Effector memory CD4-positive, alpha-beta T cell (primary cell): ENCODE results near the gene SLC13A1.
"Not testable (repeated sequence)": the region's sequence is repeated elsewhere in the genome, so short reads cannot be mapped to it uniquely, and the experiment has no call there.

Experiments used
- DNase-seq, 3 donors: peaks; one replicate each; pipeline ENCODE4 v3.0.0-alpha.2; 2020
- H3K27ac ChIP-seq: 2 replicates; pipeline ENCODE4 v1.7.0; 2013; ENCODE audit warnings: mild to moderate bottlenecking, low read length, moderate library complexity; ENCODE audit not compliant: insufficient read depth, poor library complexity, severe bottlenecking
- H3K27me3 ChIP-seq: replicated peaks from 2 replicates; pipeline ENCODE4 v1.7.0; 2013; ENCODE audit warnings: mild to moderate bottlenecking, low read length; ENCODE audit not compliant: insufficient read depth, control insufficient read depth, poor library complexity, severe bottlenecking
- H3K36me3 ChIP-seq: 2 replicates; pipeline ENCODE4 v1.7.0; 2013; ENCODE audit warnings: mild to moderate bottlenecking, low read length, moderate library complexity; ENCODE audit not compliant: control insufficient read depth, insufficient read depth
- H3K4me1 ChIP-seq: 2 replicates; pipeline ENCODE4 v1.7.0; 2013; ENCODE audit warnings: low read length, mild to moderate bottlenecking; ENCODE audit not compliant: control insufficient read depth, insufficient read depth, poor library complexity, severe bottlenecking
- H3K4me3 ChIP-seq: 2 replicates; pipeline ENCODE4 v1.7.0; 2013; ENCODE audit warnings: low read length, low read depth, mild to moderate bottlenecking; ENCODE audit not compliant: insufficient read depth, poor library complexity, severe bottlenecking
- H3K9me3 ChIP-seq: 2 replicates; pipeline ENCODE4 v1.7.0; 2013; ENCODE audit warnings: mild to moderate bottlenecking, low read length, moderate library complexity; ENCODE audit not compliant: control insufficient read depth
- total RNA-seq, 3 donors: gene quantifications; one replicate each; lab custom pipeline; 2026; lab: John Stamatoyannopoulos, UW

The SLC13A1 gene
- total RNA-seq = 0 reads per million in 3 donors

DNA sequence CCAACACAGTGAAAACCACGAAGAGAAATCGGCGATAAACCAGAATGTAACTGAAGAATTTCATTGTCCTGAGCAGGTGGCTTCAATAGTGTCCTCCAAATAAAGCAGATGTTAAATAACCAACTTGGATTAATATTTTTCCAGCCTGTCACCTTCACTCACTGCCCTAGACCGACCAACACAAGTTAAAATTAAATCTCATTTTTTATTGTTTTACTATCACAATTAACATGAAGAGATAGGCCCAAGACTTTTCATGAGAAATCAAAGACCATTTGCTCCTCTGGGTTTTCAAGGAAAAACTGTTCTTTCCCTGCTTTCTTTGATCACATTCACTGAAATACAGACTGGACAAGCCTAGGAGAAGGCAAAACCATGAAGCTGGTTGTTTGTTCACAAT is at the start of gene SLC13A1:
Gene SLC13A1 (minus strand): TSS at position 87 of the 400 bp plus-strand sequence. CDS start 23 bp downstream, at position 64.
- H3K9me3 ChIP-seq = no peaks in the 10 kb centered on the region
- H3K36me3 ChIP-seq = no peaks in the 10 kb centered on the region
- H3K27ac ChIP-seq = no peak within 1 kb of the TSS
- H3K4me3 ChIP-seq = no peak within 1 kb of the TSS
- H3K27me3 ChIP-seq = no peaks in the 10 kb centered on the region
- H3K4me1 ChIP-seq = no peaks in the 10 kb centered on the region
- no peak for DNase-seq

GRCh38 chr7:123244768-123245167 is 45.0 kb upstream of the SLC13A1 start:
- DNase-seq = no peak
- no peaks in the 10 kb centered on the region for H3K9me3 ChIP-seq

DNA sequence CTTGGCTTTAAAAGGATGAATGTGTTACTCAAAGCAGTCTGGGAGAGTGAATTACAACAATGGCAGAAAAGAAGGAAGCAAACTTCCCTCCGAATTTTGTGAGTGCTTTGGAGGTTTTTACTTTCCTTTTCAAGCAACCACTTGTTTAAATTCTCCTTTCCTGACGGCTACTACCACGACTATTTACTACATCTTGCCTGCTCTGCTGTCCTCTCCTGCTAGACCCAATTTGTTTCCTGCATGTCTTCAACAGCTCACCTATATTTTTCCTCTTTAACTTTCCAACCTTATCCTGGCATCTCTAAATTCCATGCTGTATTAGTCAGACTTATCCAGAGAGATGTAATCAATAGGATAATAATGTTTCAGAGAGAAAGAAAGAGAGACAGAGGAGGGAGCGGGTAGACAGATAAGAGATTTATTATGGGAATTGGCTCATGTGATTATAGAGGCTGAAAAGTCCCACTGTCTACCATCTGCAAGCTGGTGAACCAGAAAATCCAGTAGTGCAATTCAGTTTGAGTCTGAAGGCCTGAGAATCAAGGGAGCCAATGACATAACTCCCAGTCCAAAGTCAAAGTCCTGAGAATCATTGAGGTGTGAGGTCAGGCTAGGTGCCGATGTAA is 42.8 kb upstream of the SLC13A1 start:
- no peaks in the 10 kb centered on the region for H3K4me1 ChIP-seq
- H3K27me3 ChIP-seq = no peaks in the 10 kb centered on the region
- no peak for DNase-seq
- H3K4me3 ChIP-seq = no peak overlapping the region
- no peak overlapping the region for H3K27ac ChIP-seq
- no peaks in the 10 kb centered on the region for H3K9me3 ChIP-seq
- H3K36me3 ChIP-seq = no peaks in the 10 kb centered on the region

More at GRCh38 chr7:123244768-123245167, 45.0 kb upstream of the SLC13A1 start:
- no peaks in the 10 kb centered on the region for H3K4me1 ChIP-seq
- H3K27me3 ChIP-seq = no peaks in the 10 kb centered on the region
- H3K4me3 ChIP-seq = no peak overlapping the region
- H3K36me3 ChIP-seq = no peaks in the 10 kb centered on the region
- no peak overlapping the region for H3K27ac ChIP-seq

DNA sequence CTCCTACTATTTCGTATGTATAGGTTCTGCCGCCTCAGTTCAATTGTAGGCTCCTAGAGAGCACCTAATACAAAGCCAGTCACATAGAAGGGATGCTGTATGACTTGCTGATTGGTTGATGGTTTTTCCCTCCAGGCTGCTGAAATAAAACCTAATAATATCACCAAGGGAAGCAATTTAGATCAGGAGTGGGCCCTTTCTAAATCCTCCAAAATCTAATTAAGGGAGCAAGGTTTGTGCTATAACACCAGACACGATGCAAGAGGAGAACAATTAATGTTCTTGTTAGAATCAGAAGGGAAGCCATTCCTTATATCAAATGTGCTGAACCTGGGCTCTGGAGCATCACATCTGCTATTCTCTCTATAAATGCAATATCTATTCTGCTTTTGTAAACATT is 42.0 kb upstream of the SLC13A1 start:
- DNase-seq = no peak
- H3K4me3 ChIP-seq = no peak overlapping the region

DNA sequence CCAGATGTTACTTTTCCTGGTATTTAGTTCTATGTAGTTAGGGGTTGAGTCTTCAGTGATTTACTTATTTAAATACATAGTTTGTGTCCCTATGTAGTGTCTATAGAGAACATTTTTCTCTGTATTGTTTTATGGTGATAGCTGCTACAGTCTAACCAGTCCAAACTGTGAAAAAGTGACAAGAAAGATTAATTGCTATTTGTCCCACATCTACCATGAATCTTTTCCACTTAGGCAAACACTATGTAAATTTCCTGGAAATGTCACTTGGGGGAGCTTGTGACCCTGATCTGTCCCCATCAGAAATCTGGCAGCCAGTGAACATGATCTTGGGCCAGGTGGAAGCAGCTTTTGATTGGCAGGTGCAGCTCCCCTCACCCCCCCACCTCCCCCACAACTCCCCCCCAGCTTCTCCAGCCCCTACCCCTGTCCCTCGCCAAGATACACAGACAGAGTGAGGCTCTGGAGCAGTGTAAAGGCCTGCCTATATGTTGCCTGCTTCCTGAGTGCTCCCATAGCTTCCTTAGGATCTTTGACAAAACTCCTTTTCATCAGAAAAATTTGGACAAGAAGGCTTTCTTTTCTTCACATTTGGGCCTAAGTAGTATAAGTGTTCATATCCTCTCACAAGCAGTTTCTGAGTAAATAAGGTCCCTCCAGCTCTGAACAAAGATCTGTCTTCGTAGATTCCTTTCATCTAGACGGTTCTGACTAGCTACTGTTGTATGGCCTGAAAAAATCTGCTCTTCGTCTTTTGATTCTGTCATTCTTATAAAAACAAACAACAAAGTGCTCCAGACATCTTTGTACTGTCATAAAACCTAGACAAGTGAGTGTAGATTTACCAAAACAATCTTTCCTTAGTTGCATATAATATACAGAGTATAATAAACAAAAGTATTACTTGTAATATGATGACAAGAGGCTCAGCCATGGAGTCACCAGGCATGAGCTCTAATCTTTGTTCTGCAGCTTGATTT is 31.5 kb upstream of the SLC13A1 start:
- DNase-seq = no peak
- H3K9me3 ChIP-seq = no peaks in the 10 kb centered on the region
- H3K36me3 ChIP-seq = no peaks in the 10 kb centered on the region
- H3K4me1 ChIP-seq = no peaks in the 10 kb centered on the region
- H3K27ac ChIP-seq = no peak overlapping the region
- H3K4me3 ChIP-seq = no peak overlapping the region
- H3K27me3 ChIP-seq = no peaks in the 10 kb centered on the region

More for the DNA sequence above, 42.0 kb upstream of the SLC13A1 start:
- no peaks in the 10 kb centered on the region for H3K27me3 ChIP-seq
- no peak overlapping the region for H3K27ac ChIP-seq
- no peaks in the 10 kb centered on the region for H3K4me1 ChIP-seq
- no peaks in the 10 kb centered on the region for H3K36me3 ChIP-seq
- H3K9me3 ChIP-seq = no peaks in the 10 kb centered on the region

DNA sequence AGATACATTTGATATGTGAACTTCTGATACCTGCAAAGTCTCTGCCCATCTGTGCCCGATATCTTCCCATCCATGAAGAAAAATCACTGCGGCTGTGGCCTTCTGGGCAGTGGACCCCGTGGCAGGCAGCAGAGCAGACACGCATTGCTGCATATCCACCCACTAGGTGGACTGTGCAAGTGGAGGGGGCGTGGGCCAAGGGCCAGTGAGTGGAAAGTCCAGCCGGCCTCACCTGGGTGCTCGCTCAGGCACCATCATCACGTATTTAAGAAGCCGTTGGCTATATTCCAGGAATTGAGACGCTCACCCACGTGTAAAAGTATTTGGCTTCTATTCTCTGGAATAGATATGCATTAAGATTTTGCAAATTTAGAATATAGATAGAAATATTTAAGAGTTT is 30.8 kb upstream of the SLC13A1 start:
- Histone ChIP-seq H3K4me3 (no peak overlapping the region), H3K27me3 (no peaks in the 10 kb centered on the region), H3K4me1 (no peaks in the 10 kb centered on the region), H3K9me3 (no peaks in the 10 kb centered on the region), H3K27ac (no peak overlapping the region), H3K36me3 (no peaks in the 10 kb centered on the region)
- DNase-seq = no peak

DNA sequence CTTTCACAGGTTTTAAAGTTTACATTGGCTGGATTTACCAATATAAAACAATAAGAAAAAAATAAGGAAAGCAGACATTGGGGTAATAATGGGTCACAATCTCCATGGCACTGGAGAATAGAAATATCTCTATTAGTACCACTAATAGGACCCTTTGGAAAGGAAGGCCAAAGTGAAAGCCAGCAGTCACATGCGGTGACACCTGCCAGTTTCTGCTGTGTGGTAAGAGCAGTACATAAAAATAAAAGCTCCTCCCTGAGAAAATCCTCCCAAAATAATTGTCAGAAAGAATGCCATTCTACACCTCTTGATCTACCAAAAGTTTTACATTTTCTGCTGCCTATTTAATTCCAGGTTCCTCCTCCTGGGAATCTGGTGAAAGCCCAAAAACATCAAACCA is 30.4 kb upstream of the SLC13A1 start:
- no peaks in the 10 kb centered on the region for H3K4me1 ChIP-seq
- no peaks in the 10 kb centered on the region for H3K9me3 ChIP-seq
- H3K27me3 ChIP-seq = no peaks in the 10 kb centered on the region
- H3K27ac ChIP-seq = no peak overlapping the region
- H3K4me3 ChIP-seq = no peak overlapping the region
- DNase-seq = no peak
- no peaks in the 10 kb centered on the region for H3K36me3 ChIP-seq

DNA sequence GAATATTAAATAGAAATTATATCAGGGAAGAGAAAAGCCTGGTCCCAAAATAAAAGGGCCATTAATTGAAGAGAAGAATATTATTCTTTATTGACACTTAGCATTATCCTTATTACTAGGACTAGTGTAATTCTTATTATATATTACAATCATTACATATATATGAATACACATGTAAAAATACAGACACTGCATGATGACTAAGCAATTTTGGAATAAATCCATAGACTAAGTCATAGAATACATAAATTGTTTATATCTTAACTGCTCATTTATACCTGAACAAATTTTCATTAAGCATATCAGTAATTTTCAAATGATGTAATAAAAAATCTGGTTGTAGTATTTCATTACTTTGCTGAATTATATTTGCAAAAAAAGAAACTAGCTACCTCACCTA is 29.7 kb upstream of the SLC13A1 start:
- H3K4me1 ChIP-seq = no peaks in the 10 kb centered on the region
- H3K27ac ChIP-seq = no peak overlapping the region
- no peak for DNase-seq
- no peak overlapping the region for H3K4me3 ChIP-seq
- H3K9me3 ChIP-seq = no peaks in the 10 kb centered on the region
- H3K36me3 ChIP-seq = no peaks in the 10 kb centered on the region
- H3K27me3 ChIP-seq = no peaks in the 10 kb centered on the region

- not testable (repeated sequence) for H3K27me3 ChIP-seq, H3K4me3 ChIP-seq, H3K4me1 ChIP-seq, H3K27ac ChIP-seq, H3K9me3 ChIP-seq, DNase-seq, H3K36me3 ChIP-seq
These were observed 27.9 kb upstream of the SLC13A1 start for GRCh38 chr7:123227666-123228065.

DNA sequence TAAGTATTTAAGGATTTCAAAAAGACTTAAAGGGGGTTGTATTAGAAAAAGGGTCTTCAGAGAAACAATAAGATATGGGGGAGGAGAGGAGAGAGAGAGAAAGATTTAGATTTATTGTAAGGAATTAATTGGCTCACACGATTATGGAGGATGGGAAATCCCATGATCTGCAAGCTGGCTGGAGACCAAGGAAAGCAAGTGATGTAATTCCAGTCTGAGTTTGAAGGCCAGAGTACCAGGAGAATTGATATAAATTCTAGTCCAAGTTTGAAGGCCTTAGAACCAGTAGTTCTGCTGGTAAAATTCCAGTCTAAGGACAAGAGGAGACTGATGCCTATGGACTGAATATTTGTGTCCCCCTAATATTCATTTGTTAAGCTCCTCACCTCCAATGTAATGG is 20.6 kb upstream of the SLC13A1 start:
- no peak overlapping the region for H3K27ac ChIP-seq
- H3K9me3 ChIP-seq = no peaks in the 10 kb centered on the region
- no peaks in the 10 kb centered on the region for H3K4me1 ChIP-seq
- no peaks in the 10 kb centered on the region for H3K27me3 ChIP-seq
- H3K4me3 ChIP-seq = no peak overlapping the region
- DNase-seq = no peak
- no peaks in the 10 kb centered on the region for H3K36me3 ChIP-seq
